Activated T-cell treated with anti-CD3 and anti-CD28 coated beads, Interleukin-2, amount 50 U/mL, for 48 hours (primary cell): ENCODE measurements around the gene POLD4.
A peak's percentile ranks its signal among the peaks of the same experiment; 100 is the strongest.

Experiments used
- DNase-seq, 2 experiments: peaks; one replicate each; pipeline ENCODE4 v3.0.0-alpha.2; 2020

POLD4 gene

GRCh38 chr11:67387518-67387917, 34.2 kb upstream of the POLD4 start:
- no peak for DNase-seq

- DNase-seq: no peak
Measured at GRCh38 chr11:67387069-67387468, 33.7 kb upstream of the POLD4 start.

- DNase-seq: no peak
Measured at GRCh38 chr11:67384851-67385366, 31.6 kb upstream of the POLD4 start.

GRCh38 chr11:67382276-67383136, 29.2 kb upstream of the POLD4 start:
- peak; percentile 92 for DNase-seq

- DNase-seq: no peak
Measured at GRCh38 chr11:67381244-67381972, 28.1 kb upstream of the POLD4 start.

GRCh38 chr11:67379061-67380058, 26.0 kb upstream of the POLD4 start:
- DNase-seq: no peak

- DNase-seq: no peak
Measured at GRCh38 chr11:67378544-67378943, 25.2 kb upstream of the POLD4 start.

- DNase-seq: no peak
Measured at GRCh38 chr11:67376873-67377808, 23.8 kb upstream of the POLD4 start.

- no peak for DNase-seq
Measured at GRCh38 chr11:67376063-67376820, 22.9 kb upstream of the POLD4 start.

- DNase-seq: no peak
Measured at GRCh38 chr11:67375320-67376055, 22.1 kb upstream of the POLD4 start.

GRCh38 chr11:67374571-67375281, 21.4 kb upstream of the POLD4 start:
- DNase-seq: peak in 1 of 2 experiments; percentile 23

GRCh38 chr11:67373648-67374570, 20.6 kb upstream of the POLD4 start:
- peak; percentile 59 to 63 for DNase-seq

- peak; percentile 38 to 50 for DNase-seq
Measured at GRCh38 chr11:67372993-67373647, 19.8 kb upstream of the POLD4 start, which contains the start of gene CLCF1. CLCF1 (minus strand) TSS chr11:67373598; CDS start chr11:67373539, 59 bp downstream.

GRCh38 chr11:67372321-67372992, 19.1 kb upstream of the POLD4 start:
- no peak for DNase-seq

- peak in 1 of 2 experiments; percentile 22 for DNase-seq
Measured at GRCh38 chr11:67371911-67372320, 18.6 kb upstream of the POLD4 start.

GRCh38 chr11:67371189-67371910, 18.0 kb upstream of the POLD4 start:
- DNase-seq: peak in 1 of 2 experiments; percentile 55
